ENCODE measurements around the gene GPRASP2. TPM values are rescaled to one million over a fixed set of nuclear protein-coding genes. Genes with fewer than 3 reads are reported as not detected.
"Not testable (repeated sequence)": the region's sequence is repeated elsewhere in the genome, so short reads cannot be mapped to it uniquely, and the experiment has no call there.

Gene GPRASP2
- total and polyA plus RNA-seq, 9 of the 15 experiments (the other 6 are each of a cell fraction or from before 2014, with no cell fraction given): 1.2 to 3.3 (median 2.1) TPM

DNA sequence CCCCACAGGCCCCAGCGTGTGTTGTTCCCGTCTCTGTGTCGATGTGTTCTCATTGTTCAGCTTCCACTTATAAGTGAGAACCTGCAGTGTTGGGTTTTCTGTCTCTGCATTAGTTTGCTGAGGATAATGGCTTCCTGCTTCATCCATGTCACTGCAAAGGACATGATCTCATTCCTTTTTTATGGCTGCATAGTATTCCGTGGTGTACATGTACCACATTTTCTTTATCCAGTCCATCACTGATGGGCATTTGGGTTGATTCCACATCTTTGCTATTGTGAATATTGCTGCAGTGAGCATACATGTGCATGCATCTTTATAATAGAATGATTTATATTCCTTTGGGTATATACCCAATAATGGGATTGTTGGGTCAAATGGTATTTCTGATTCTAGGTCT lies 48.4 kb upstream of the GPRASP2 start:
- H3K36me3 ChIP-seq (ENCODE audit: control insufficient read depth, insufficient read depth, low read length); H3K27me3 ChIP-seq (ENCODE audit: control insufficient read depth in 2 of 2, insufficient read depth in 2 of 2, low read length in 2 of 2); DNase-seq (ENCODE audit: extremely low read depth in 1 of 4, low spot score in 3 of 4); in situ Hi-C loops (cut with MboI); intact Hi-C loops (cut with micrococcal nuclease); H3K79me2 ChIP-seq (ENCODE audit: control insufficient read depth, insufficient read depth, low read length); FAIRE-seq; H3K4me2 ChIP-seq (ENCODE audit: insufficient read depth, low read length); ATAC-seq; BruUV-seq (replicated peaks); H3K27ac ChIP-seq (ENCODE audit: extremely low read depth, low read depth, low read length); POLR2A ChIA-PET; H3K9ac ChIP-seq (ENCODE audit: insufficient read depth in 1 of 2, low read depth in 2 of 2, low read length in 2 of 2); H3K9me3 ChIP-seq (replicated peaks; ENCODE audit: control insufficient read depth, insufficient read depth, low read depth, low read length); H3K4me3 ChIP-seq; H2AFZ ChIP-seq (ENCODE audit: low read depth, low read length); H3K4me1 ChIP-seq (replicated peaks in 1 of 2; ENCODE audit: control insufficient read depth in 2 of 2, insufficient read depth in 2 of 2, low read length in 2 of 2); H4K20me1 ChIP-seq (replicated peaks; ENCODE audit: control insufficient read depth, insufficient read depth, low read length); H3K9me1 ChIP-seq (ENCODE audit: control insufficient read depth, insufficient read depth, low read length); CTCF ChIA-PET (ENCODE audit: low intra/inter-chr PET ratio): not testable (repeated sequence)
- TF ChIP-seq ZNF146 (CRISPR knock-in tag; IDR thresholded peaks at IDR 0.05; ENCODE audit: unreplicated experiment): peak; percentile 81
- 59% methylated on average over 4 of the region's 4 CpGs for WGBS (ENCODE audit: insufficient coverage, low coverage, missing lambda C conversion rate)

DNA sequence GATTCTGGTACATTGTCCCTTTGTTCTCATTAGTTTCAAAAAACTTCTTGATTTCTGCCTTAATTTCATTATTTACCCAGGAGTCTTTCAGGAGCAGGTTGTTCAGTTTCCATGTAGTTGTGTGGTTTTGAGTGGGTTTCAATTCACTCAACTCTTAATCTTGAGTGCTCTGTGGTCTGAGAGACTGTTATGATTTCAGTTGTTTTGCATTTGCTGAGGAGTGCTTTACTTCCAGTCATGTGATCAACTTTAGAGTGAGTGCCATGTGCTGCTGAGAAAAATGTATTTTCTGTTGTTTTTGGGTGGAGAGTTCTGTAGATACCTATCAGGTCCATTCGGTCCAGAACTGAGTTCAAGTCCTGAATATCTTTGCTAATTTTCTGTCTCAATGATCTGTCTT lies 45.2 kb upstream of the GPRASP2 start:
- POLR2A ChIA-PET; H3K9me3 ChIP-seq (replicated peaks; ENCODE audit: control insufficient read depth, insufficient read depth, low read depth, low read length); H3K4me1 ChIP-seq (replicated peaks in 1 of 2; ENCODE audit: control insufficient read depth in 2 of 2, insufficient read depth in 2 of 2, low read length in 2 of 2); BruUV-seq (replicated peaks); DNase-seq (ENCODE audit: extremely low read depth in 1 of 4, low spot score in 3 of 4); ATAC-seq; intact Hi-C loops (cut with micrococcal nuclease); H3K36me3 ChIP-seq (ENCODE audit: control insufficient read depth, insufficient read depth, low read length); H4K20me1 ChIP-seq (replicated peaks; ENCODE audit: control insufficient read depth, insufficient read depth, low read length); H3K79me2 ChIP-seq (ENCODE audit: control insufficient read depth, insufficient read depth, low read length); H3K9ac ChIP-seq (ENCODE audit: insufficient read depth in 1 of 2, low read depth in 2 of 2, low read length in 2 of 2); H2AFZ ChIP-seq (ENCODE audit: low read depth, low read length); CTCF ChIA-PET (ENCODE audit: low intra/inter-chr PET ratio); H3K27ac ChIP-seq (ENCODE audit: extremely low read depth, low read depth, low read length); H3K27me3 ChIP-seq (ENCODE audit: control insufficient read depth in 2 of 2, insufficient read depth in 2 of 2, low read length in 2 of 2); H3K9me1 ChIP-seq (ENCODE audit: control insufficient read depth, insufficient read depth, low read length); H3K4me2 ChIP-seq (ENCODE audit: insufficient read depth, low read length); in situ Hi-C loops (cut with MboI); FAIRE-seq; H3K4me3 ChIP-seq: not testable (repeated sequence)
- WGBS (ENCODE audit: insufficient coverage, low coverage, missing lambda C conversion rate): 0% methylated on average over 1 of the region's 1 CpG
- TF ChIP-seq, protein P1, sequence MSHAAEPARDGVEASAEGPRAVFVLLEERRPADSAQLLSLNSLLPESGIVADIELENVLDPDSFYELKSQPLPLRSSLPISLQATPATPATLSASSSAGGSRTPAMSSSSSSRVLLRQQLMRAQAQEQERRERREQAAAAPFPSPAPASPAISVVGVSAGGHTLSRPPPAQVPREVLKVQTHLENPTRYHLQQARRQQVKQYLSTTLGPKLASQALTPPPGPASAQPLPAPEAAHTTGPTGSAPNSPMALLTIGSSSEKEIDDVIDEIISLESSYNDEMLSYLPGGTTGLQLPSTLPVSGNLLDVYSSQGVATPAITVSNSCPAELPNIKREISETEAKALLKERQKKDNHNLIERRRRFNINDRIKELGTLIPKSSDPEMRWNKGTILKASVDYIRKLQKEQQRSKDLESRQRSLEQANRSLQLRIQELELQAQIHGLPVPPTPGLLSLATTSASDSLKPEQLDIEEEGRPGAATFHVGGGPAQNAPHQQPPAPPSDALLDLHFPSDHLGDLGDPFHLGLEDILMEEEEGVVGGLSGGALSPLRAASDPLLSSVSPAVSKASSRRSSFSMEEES (CRISPR knock-in tag; IDR thresholded peaks at IDR 0.05): peak; percentile 41
